ENCODE data around the gene TNC.

TNC gene

DNA sequence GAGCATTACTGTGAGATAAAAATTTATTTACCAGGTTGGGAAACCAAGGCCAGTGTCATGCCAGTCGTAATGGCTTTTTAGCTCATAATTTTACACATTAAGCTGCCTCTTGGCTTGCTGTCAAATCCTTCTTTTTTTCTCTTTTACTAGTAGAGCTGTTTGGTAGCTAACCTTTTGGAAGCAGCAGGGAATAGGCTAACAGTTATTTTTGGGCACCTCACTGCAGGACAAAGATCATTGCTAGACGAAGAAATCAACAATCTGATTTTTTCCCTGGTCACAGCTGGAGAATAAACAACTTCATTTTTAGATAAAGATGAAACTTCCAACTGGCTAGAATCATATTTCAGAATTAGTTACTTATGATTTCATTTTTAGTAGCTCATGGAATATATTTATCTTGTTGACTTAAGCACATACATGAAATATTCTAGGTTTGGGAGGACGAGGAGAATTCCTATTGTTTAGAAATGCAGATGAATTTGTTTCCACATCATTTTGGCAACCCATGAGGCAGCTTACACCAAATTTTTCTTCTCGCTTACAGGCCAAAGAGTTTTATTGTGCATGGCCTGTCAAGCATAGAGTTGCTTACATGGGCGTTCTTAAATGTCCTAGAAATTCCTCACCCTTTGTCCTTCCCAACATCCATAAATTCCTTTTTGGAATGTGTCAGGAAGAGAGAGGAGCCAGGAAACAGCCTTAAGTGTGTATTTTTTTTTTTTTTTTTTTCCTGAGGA lies 19.6 kb downstream of the TNC start:
- Mint-ChIP-seq H3K4me1 (ENCODE audit: low read depth) (no peaks in the 10 kb centered on the region), H3K27me3 (peaks cover 33% of the 10 kb centered on the region), H3K36me3 (ENCODE audit: low read depth) (no peaks in the 10 kb centered on the region), H3K4me3 (no peak overlapping the region), H3K9me3 (peaks cover 3% of the 10 kb centered on the region), H3K27ac (no peak overlapping the region)
- DNase-seq, result no peak

DNA sequence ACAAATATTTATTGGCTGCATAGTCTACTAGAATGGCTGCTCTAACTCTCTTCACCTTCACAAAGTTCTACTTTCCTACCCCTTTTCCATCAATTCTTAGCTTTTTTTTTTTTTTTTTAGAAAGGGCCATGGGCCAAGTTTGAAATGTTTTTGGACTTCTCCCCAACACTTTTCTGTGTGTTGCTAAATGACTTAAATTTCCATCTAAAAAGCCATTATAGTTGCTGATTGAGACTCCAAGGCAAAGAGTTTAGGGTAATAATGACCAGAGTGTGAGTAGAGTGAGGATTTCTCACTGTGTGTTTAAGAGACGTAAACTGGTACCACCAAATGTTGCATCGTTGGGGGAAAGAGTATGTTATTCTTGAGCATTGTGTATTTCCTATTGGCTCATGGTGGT lies 24.4 kb downstream of the TNC start:
- H3K9me3 Mint-ChIP-seq, result peaks cover 3% of the 10 kb centered on the region
- no peak overlapping the region for H3K4me3 Mint-ChIP-seq
- DNase-seq, result no peak
- H3K27ac Mint-ChIP-seq, result no peak overlapping the region
- no peaks in the 10 kb centered on the region for H3K36me3 Mint-ChIP-seq (ENCODE audit: low read depth)
- H3K4me1 Mint-ChIP-seq (ENCODE audit: low read depth), result no peaks in the 10 kb centered on the region
- peaks cover 42% of the 10 kb centered on the region for H3K27me3 Mint-ChIP-seq

DNA sequence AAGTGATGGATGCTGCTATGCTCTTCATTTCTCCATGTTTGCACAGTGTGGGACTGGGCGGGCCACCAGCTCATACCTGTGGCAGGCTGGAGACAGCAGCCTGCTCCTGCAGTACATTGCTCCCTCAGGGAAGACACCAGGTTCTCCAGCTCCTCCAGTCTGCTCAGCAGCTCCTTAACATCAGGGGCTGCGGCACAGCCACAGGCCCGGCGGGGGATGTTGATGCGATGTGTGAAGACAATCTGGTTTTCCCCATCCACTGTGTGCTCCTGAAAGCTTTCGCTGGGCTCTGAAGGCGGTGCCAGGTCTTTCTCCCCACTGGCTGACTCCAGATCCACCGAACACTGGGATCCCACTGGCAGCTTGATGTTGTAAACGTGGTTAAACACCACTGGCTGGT lies 27.5 kb downstream of the TNC start:
- H3K9me3 Mint-ChIP-seq, result peaks cover 3% of the 10 kb centered on the region
- H3K4me3 Mint-ChIP-seq, result no peak overlapping the region
- DNase-seq, result no peak
- no peak overlapping the region for H3K27ac Mint-ChIP-seq
- no peaks in the 10 kb centered on the region for H3K36me3 Mint-ChIP-seq (ENCODE audit: low read depth)
- no peaks in the 10 kb centered on the region for H3K4me1 Mint-ChIP-seq (ENCODE audit: low read depth)
- H3K27me3 Mint-ChIP-seq, result peaks cover 32% of the 10 kb centered on the region

DNA sequence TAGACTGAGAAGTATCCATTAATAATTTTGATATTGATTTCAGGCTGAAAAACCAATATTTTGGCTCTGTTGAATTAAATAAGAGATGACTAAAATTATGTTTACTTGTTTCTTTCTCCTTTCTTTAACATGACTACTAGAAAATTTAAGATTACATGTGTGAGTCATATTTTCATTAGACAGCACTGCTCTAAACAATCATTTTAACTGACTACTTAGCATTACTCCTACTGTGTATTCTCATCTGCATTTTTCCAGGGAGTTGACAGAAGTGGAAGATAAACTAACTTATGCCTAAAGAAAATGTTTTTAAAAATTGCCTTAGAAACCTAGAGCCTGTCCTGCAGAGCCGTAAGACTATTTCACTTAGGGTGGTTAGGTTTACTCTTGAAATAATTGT lies 29.1 kb downstream of the TNC start:
- H3K27ac Mint-ChIP-seq, result no peak overlapping the region
- H3K27me3 Mint-ChIP-seq, result peaks cover 21% of the 10 kb centered on the region
- H3K4me3 Mint-ChIP-seq, result no peak overlapping the region
- H3K9me3 Mint-ChIP-seq, result no peaks in the 10 kb centered on the region
- no peaks in the 10 kb centered on the region for H3K4me1 Mint-ChIP-seq (ENCODE audit: low read depth)
- DNase-seq, result no peak
- H3K36me3 Mint-ChIP-seq (ENCODE audit: low read depth), result no peaks in the 10 kb centered on the region

DNA sequence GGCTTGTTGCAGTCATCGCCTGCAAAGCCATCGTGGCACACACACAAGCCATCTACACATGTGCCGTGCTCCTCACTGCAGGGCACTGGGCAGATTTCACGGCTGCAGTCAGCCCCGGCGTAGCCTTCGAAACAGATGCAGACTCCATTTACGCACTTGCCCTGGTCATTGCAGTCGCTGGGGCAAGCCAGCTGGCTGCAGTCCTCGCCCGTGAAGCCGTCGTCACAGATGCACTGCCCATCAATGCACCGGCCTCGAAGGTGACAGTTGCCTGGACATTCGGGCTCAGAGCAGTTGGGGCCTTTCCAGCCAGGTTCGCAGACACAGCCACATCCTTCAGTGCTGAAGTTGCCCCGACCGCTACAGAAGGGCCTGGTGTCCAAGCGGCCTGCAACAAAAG lies 31.1 kb downstream of the TNC start:
- peaks cover 8% of the 10 kb centered on the region for H3K27me3 Mint-ChIP-seq
- no peak overlapping the region for H3K4me3 Mint-ChIP-seq
- no peaks in the 10 kb centered on the region for H3K4me1 Mint-ChIP-seq (ENCODE audit: low read depth)
- H3K36me3 Mint-ChIP-seq (ENCODE audit: low read depth), result no peaks in the 10 kb centered on the region
- H3K9me3 Mint-ChIP-seq, result no peaks in the 10 kb centered on the region
- DNase-seq, result no peak
- no peak overlapping the region for H3K27ac Mint-ChIP-seq

DNA sequence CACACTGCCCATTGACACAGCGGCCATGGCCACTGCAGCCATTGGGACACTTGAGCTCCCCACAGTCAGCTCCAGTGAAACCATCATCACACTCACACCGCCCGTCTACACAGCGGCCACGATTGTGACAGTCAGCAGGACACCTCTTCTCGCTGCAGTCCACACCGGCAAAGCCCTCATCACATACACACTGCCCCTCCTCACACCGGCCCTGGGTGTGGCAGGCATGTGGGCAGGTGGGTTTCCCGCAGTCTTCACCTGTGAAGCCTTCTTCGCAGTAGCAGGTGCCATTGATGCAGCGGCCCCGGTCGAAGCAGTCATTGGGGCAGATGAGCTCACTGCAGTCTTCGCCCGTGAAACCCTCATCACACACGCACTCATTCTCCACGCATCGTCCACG lies 31.5 kb downstream of the TNC start:
- no peak overlapping the region for H3K27ac Mint-ChIP-seq
- no peaks in the 10 kb centered on the region for H3K36me3 Mint-ChIP-seq (ENCODE audit: low read depth)
- H3K4me1 Mint-ChIP-seq (ENCODE audit: low read depth), result no peaks in the 10 kb centered on the region

DNA sequence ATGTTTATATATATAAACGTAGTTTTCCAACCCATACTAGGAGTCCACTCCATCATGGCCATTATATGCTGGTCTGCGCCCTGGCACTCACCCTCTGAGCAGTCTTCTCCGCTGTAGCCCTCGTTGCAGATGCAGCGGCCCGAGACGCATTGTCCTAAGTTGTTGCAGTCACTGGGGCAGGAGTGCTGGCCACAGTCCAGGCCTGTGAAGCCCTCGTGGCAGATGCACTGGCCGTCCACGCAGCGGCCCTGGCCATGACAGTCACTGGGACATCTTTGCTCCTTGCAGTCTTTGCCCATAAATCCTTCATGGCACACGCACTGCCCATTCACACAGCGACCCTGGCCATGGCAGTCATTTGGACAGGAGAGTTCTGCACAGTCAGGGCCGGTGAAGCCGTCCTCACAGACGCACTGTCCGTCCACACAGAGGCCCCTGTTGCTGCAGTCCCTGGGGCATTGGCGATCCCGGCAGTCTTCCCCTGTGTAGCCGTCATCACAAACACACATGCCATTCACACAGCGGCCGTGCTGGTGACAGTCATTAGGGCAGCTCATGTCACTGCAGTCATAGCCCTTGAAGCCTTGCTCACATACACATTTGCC lies 32.1 kb downstream of the TNC start:
- no peaks in the 10 kb centered on the region for H3K36me3 Mint-ChIP-seq (ENCODE audit: low read depth)
- no peak for DNase-seq
- H3K4me3 Mint-ChIP-seq, result no peak overlapping the region
- no peak overlapping the region for H3K27ac Mint-ChIP-seq
- no peaks in the 10 kb centered on the region for H3K9me3 Mint-ChIP-seq
- no peaks in the 10 kb centered on the region for H3K4me1 Mint-ChIP-seq (ENCODE audit: low read depth)
- peaks cover 8% of the 10 kb centered on the region for H3K27me3 Mint-ChIP-seq

More for the DNA sequence above, 31.5 kb downstream of the TNC start:
- no peak for DNase-seq
- Mint-ChIP-seq H3K27me3 (peaks cover 8% of the 10 kb centered on the region), H3K4me3 (no peak overlapping the region), H3K9me3 (no peaks in the 10 kb centered on the region)

DNA sequence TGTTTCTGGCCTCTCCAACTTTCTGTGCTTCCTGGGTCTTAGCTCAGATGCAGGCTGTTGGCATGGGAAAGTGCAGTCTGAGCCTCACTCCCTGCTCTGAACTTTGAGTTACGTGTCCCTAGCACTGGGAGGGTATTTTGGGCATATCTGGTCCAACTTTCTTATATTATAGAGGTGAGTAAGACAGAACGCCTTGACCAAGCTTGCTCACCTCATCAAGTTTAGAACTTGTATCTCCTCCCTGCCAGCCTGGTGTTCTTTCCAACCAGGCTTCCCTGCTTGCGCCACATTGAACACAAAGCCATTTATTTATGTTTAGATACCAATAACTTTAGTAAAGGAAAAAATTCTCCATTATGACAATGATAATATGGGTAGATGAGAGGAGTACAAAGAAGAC lies 33.2 kb downstream of the TNC start:
- no peaks in the 10 kb centered on the region for H3K4me1 Mint-ChIP-seq (ENCODE audit: low read depth)

DNA sequence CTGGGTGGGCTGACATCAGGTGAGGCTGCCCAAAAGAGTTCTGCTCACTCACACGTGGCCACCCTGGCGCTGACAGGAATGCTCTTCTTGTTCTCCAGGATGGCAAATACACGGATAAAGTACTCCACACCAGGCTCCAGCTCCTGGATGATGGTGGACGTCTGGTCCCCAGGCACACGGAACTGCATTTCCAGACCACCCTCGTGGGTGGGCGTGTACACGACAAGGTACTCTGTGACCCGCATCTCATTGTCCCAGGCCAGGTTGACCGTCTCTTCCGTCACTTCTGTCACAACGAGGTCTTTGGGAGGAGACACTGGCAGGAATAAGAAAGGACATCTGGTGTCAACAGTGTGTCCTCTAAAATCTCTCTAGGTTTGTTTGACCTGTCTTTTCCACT lies 33.8 kb downstream of the TNC start:
- Mint-ChIP-seq H3K9me3 (no peaks in the 10 kb centered on the region), H3K27ac (no peak overlapping the region)

More for the DNA sequence above, 33.2 kb downstream of the TNC start:
- no peak overlapping the region for H3K4me3 Mint-ChIP-seq
- H3K36me3 Mint-ChIP-seq (ENCODE audit: low read depth), result no peaks in the 10 kb centered on the region
- H3K9me3 Mint-ChIP-seq, result no peaks in the 10 kb centered on the region
- DNase-seq, result no peak
- H3K27me3 Mint-ChIP-seq, result peaks cover under 1% of the 10 kb centered on the region
- H3K27ac Mint-ChIP-seq, result no peak overlapping the region

DNA sequence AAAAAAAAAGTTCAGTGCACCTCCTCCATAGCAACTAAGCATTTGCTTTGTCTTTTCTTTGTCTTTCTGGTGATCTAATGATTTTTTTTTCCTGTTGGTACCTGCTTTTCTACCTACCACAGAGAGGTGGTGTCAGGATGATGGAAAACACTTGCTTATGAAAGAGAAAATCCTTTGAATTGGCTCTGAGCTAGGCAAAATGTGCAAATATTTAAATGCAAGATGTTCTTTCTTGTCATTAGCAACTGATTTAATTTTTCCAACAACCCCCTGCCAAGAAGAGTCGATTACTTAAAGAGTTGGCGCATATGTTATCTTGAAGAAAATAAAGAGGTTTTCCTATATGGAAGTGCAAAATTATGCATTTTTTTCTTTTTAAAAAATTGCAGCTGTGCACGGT lies 37.7 kb downstream of the TNC start:
- H3K36me3 Mint-ChIP-seq (ENCODE audit: low read depth), result no peaks in the 10 kb centered on the region
- no peak overlapping the region for H3K4me3 Mint-ChIP-seq
- H3K27ac Mint-ChIP-seq, result no peak overlapping the region
- no peak for DNase-seq
- H3K9me3 Mint-ChIP-seq, result no peaks in the 10 kb centered on the region
- H3K27me3 Mint-ChIP-seq, result peaks cover 3% of the 10 kb centered on the region
- no peaks in the 10 kb centered on the region for H3K4me1 Mint-ChIP-seq (ENCODE audit: low read depth)

More for the DNA sequence above, 33.8 kb downstream of the TNC start:
- H3K27me3 Mint-ChIP-seq, result no peaks in the 10 kb centered on the region
- DNase-seq, result no peak
- no peaks in the 10 kb centered on the region for H3K4me1 Mint-ChIP-seq (ENCODE audit: low read depth)
- no peaks in the 10 kb centered on the region for H3K36me3 Mint-ChIP-seq (ENCODE audit: low read depth)
- no peak overlapping the region for H3K4me3 Mint-ChIP-seq

DNA sequence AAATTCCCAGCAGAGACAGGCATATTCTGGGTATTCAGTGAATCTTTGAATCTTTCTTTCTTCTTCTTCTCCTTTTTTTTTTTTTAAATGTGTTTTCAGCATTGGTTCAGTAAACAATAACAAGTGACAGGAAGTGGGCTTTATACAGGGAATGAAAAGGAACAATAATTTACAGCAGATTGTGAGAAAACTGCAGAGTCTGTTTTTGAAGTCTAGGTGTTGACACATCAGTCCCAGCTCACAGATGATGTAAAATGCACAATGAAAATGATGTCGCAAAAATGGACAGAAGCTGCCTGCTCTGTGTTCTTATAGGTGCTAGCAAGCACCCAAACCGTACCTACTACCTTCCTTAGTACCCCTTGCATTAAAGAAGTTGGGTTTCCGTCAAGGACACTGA lies 38.8 kb downstream of the TNC start:
- Mint-ChIP-seq H3K27me3 (peaks cover 3% of the 10 kb centered on the region), H3K9me3 (no peaks in the 10 kb centered on the region), H3K4me1 (ENCODE audit: low read depth) (no peaks in the 10 kb centered on the region), H3K4me3 (no peak overlapping the region), H3K27ac (no peak overlapping the region), H3K36me3 (ENCODE audit: low read depth) (no peaks in the 10 kb centered on the region)
- no peak for DNase-seq

DNA sequence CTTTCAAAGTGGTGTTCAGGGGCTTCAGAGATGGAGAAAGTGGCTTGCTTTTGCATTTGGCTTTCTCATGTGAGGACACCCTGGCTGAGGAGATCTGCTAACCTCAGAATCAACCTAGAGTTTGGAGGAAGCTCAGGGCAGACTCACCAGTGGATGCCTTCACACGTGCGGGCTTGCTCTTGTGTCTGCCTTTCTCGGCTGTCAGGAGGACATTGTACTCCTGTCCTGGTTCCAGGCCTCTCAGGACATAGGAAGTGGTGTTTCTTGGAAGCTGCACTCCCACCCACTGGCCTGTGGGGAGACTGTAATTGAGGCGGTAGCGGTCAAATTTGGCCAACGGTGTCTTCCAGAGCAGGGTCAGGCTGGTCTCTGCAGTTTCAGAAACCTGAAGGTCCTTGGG lies 44.5 kb downstream of the TNC start:
- Mint-ChIP-seq H3K27me3 (peaks cover 24% of the 10 kb centered on the region), H3K9me3 (no peaks in the 10 kb centered on the region), H3K36me3 (ENCODE audit: low read depth) (no peaks in the 10 kb centered on the region), H3K4me3 (no peak overlapping the region), H3K4me1 (ENCODE audit: low read depth) (no peaks in the 10 kb centered on the region), H3K27ac (no peak overlapping the region)
- no peak for DNase-seq

DNA sequence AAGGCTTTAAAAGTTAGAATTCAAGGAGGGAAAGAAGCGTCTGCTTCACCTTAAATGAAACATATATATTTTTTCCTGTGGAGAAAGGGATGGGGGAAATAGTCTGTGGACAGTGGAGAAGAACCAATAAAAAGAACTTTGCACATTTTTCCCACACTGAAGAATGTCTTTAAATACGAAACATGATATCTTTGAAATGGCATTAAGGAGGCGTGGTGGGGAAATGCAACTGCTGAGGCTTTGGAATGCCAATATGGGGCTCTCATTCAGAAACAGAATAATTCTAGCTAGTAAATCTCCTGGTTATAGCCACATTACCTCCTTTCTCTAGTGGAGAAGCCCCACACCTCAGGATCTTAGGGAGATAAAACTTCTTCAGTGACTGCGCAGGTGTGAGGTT lies 46.8 kb downstream of the TNC start:
- Mint-ChIP-seq H3K36me3 (ENCODE audit: low read depth) (no peaks in the 10 kb centered on the region), H3K4me3 (no peak overlapping the region), H3K9me3 (no peaks in the 10 kb centered on the region), H3K4me1 (ENCODE audit: low read depth) (no peaks in the 10 kb centered on the region), H3K27me3 (peaks cover 32% of the 10 kb centered on the region), H3K27ac (no peak overlapping the region)
- DNase-seq, result no peak

DNA sequence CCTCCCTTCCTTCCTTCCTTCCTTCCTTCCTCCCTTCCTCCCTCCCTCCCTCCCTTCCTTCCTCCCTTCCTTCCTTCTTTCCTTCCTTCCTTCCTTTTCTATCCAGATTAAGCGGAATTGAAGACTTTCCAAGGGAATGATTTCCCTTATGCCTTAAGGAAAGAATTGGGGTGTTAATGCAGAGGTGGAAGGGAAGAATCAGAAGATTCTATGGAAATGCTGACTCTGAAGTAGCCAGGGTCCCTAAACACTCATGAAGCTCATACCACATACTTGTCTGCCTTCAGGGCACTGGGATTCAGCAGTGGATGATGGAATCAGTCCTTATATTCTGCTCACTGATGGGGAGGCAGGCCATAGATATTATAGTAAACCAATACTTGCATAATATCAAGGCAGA lies 48.2 kb downstream of the TNC start:
- Mint-ChIP-seq H3K4me3 (no peak overlapping the region), H3K9me3 (no peaks in the 10 kb centered on the region), H3K4me1 (ENCODE audit: low read depth) (no peaks in the 10 kb centered on the region), H3K27me3 (peaks cover 40% of the 10 kb centered on the region), H3K36me3 (ENCODE audit: low read depth) (no peaks in the 10 kb centered on the region), H3K27ac (no peak overlapping the region)
- no peak for DNase-seq

DNA sequence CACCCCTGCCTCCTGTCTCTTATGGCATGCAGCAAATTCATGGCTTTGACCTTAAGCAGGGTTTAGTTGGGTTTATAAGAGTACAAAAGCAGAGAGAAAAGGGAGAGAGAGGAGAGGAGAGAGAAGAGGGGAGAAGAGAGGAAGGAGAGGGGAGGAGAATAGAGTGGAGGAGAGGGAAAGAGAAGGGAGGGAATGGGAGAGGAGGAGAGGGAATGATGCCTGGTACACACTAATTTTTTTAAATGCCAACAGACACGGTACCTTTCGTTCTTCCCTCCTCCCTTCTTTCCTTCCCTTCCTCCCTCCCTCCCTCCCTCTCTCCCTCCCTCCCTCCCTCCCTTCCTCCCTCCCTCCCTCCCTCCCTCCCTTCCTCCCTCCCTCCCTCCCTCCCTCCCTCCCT lies 48.7 kb downstream of the TNC start:
- Mint-ChIP-seq H3K27ac (no peak overlapping the region), H3K36me3 (ENCODE audit: low read depth) (no peaks in the 10 kb centered on the region), H3K4me3 (no peak overlapping the region), H3K4me1 (ENCODE audit: low read depth) (no peaks in the 10 kb centered on the region), H3K9me3 (no peaks in the 10 kb centered on the region), H3K27me3 (peaks cover 42% of the 10 kb centered on the region)
- DNase-seq, result no peak
